Activated CD8-positive, alpha-beta memory T cell treated with anti-CD3 and anti-CD28 coated beads, Interleukin-2, amount 10 ng/mL, durations not matched to agents 7 days and 5 days (primary cell): ENCODE results near the gene TNIP1. TPM values are rescaled to one million over a fixed set of nuclear protein-coding genes. Genes with fewer than 3 reads are reported as not detected.

Experiments used
- ATAC-seq: fragments of 150-1000 bp; cut with Tn5 transposase; one replicate; pipeline ENCODE4 v1.10.0; 2021; ENCODE audit warnings: moderate library complexity
- CTCF ChIA-PET: fragments of 350-600 bp; sonication (Branson Sonifier 250); formaldehyde crosslinking; loops from one replicate; lab custom pipeline; 2021; ENCODE audit warnings: antibody characterized with exemption; lab: Charles Lee
- DNase-seq: peaks from one replicate; pipeline ENCODE4 v3.0.0-alpha.2; 2020
- H3K27ac Mint-ChIP-seq: one replicate; pipeline ENCODE4 v1.8.0; 2021; ENCODE audit warnings: mild to moderate bottlenecking, mixed read lengths
- H3K27me3 Mint-ChIP-seq: one replicate; pipeline ENCODE4 v1.8.0; 2021; ENCODE audit warnings: mixed read lengths
- H3K36me3 Mint-ChIP-seq: one replicate; pipeline ENCODE4 v1.8.0; 2021; ENCODE audit warnings: mild to moderate bottlenecking, mixed read lengths
- H3K4me1 Mint-ChIP-seq: one replicate; pipeline ENCODE4 v1.8.0; 2021; ENCODE audit warnings: mixed read lengths
- H3K4me3 Mint-ChIP-seq: one replicate; pipeline ENCODE4 v1.8.0; 2021; ENCODE audit warnings: mild to moderate bottlenecking, moderate library complexity, mixed read lengths
- H3K9me3 Mint-ChIP-seq: one replicate; pipeline ENCODE4 v1.8.0; 2022; ENCODE audit warnings: low read depth, mixed read lengths
- total RNA-seq, 2 experiments: library from RNA; stranded (reverse); gene quantifications; one replicate each; pipeline ENCODE4 v1.2.3, GENCODE V29; 2021

The TNIP1 gene
- total RNA-seq, 2 experiments from 2014 or later = 136 to 201 TPM

DNA sequence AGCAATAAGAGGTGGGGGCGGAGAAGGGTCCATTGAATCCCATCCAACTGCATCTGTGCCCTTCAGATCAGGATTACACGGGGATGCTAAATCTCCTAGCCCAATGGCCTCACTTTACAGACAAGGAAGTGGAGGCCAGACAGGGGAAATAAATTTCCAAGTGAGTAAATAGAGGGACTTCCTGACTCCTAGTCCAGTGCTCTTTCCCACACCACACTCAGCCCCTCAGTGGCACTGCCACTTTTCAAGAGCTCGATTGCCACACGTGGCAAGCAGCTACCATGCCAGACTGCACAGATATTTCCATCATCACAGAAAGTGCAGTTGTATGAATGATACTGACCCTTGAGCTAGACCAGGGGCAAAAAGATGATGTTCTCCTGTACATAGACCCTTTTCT lies 8.2 kb upstream of the TNIP1 start:
- Mint-ChIP-seq H3K27ac (no peak overlapping the region), H3K4me3 (no peak overlapping the region), H3K9me3 (no peaks in the 10 kb centered on the region), H3K27me3 (peaks cover 32% of the 10 kb centered on the region), H3K4me1 (peaks cover 56% of the 10 kb centered on the region), H3K36me3 (peaks cover 4% of the 10 kb centered on the region)
- ATAC-seq = no peak
- DNase-seq = no peak
- CTCF ChIA-PET = interaction anchor here (0.7 to 1.3 kb wide), 5 partner anchors 37 to 76 kb away, joined by 3 to 8 read pairs (median 7); partner anchors contain the start of gene ANXA6

DNA sequence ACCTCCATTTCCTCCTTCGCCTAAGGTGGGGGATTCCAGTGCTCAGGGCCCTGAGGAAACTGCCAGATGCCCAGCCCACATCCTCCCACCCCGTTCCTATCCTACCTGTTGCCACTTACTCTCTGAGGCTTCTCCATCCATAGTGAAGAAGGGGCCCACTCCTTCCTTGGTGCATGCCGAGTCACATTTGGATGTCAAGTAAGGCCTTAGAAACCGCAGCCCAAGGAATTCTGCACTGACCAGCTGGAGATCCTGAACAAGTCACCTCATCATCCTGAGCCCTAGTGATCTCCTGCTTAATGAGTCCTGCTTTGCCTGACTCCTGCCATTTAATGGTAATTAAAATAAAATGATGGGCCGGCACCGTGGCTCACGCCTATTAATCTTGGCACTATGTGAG lies 6.7 kb upstream of the TNIP1 start:
- DNase-seq = no peak
- no peaks in the 10 kb centered on the region for H3K9me3 Mint-ChIP-seq

DNA sequence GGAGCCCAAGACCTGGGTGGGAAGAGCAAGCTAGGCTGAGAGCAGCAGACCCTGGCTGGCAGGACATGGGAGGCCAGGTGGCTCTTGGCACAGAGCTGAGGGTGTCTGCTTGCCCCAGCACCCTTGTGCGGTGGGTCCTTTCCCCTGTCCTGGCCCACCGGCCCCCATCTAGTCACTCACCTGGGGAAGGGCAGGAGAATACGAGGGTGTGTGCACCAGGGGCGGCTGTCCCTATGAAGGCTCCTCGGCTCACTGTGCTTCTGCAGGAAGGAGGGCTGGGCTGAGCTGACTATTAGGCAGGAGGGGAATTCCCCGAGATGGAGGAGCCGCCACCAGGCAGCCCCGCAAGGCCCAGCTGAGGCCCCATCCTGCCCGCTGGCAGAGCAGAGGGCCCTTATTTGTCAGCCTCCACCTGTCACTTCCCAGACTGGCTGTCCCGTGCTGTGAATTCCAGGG lies 6.1 kb upstream of the TNIP1 start:
- peaks cover 1% of the 10 kb centered on the region for H3K36me3 Mint-ChIP-seq
- H3K27me3 Mint-ChIP-seq = peaks cover 26% of the 10 kb centered on the region
- DNase-seq (peak; percentile 81), ATAC-seq (peak; percentile 89)
- H3K9me3 Mint-ChIP-seq = no peaks in the 10 kb centered on the region
- H3K4me1 Mint-ChIP-seq = peaks cover 60% of the 10 kb centered on the region
- H3K27ac Mint-ChIP-seq = peak overlapping the region; percentile 66
- CTCF ChIA-PET = interaction anchor here (0.5 to 2.8 kb wide), 10 partner anchors 8 to 302 kb away, joined by 3 to 19 read pairs (median 4); no protein-coding TSS in a partner anchor
- peak overlapping the region; percentile 73 for H3K4me3 Mint-ChIP-seq

More for the DNA sequence above, 6.7 kb upstream of the TNIP1 start:
- H3K4me3 Mint-ChIP-seq = no peak overlapping the region
- peaks cover 2% of the 10 kb centered on the region for H3K36me3 Mint-ChIP-seq
- H3K4me1 Mint-ChIP-seq = peaks cover 55% of the 10 kb centered on the region
- peaks cover 28% of the 10 kb centered on the region for H3K27me3 Mint-ChIP-seq
- no peak overlapping the region for H3K27ac Mint-ChIP-seq
- ATAC-seq = no peak
- CTCF ChIA-PET = interaction anchor here (1.2 to 2.8 kb wide), 4 partner anchors 9 to 36 kb away, joined by 3 to 19 read pairs (median 8); no protein-coding TSS in a partner anchor

DNA sequence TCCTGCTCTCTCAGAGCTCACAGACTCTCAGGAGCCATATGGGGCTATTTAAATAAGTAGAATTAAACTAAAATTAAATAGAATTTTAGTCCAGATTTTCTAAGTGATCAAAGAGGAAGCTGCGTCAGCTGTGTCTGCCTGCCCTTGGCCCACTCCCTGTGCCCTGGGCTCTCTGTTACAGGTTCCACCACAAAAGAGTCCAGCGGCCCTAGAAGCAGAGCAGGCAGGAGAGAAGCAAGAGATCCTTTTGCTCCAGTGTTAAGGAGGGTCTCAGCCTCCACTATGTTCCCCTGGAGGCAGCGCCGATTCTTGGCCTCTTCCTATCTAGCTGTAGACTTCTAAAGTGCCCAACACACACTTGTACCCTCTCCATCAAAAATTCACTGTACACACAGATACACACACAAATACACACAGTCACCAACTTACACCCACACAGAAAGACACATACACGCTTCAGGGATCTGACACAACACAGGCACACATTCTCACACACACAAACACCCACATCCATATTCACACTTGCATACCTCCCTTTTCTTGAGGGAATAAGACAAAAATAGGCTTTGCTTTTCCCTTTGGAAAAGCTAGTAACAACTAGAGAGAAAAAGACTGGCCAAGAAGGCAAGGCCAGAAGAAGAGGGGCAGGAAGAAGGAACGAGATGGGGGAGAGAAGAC lies 5.5 kb upstream of the TNIP1 start:
- ATAC-seq (no peak), DNase-seq (no peak)
- Mint-ChIP-seq H3K27ac (peak overlapping the region; percentile 66), H3K4me3 (peak overlapping the region; percentile 73), H3K4me1 (peaks cover 61% of the 10 kb centered on the region), H3K36me3 (no peaks in the 10 kb centered on the region), H3K27me3 (peaks cover 20% of the 10 kb centered on the region), H3K9me3 (no peaks in the 10 kb centered on the region)
- CTCF ChIA-PET = interaction anchor here (0.5 to 2.8 kb wide), 11 partner anchors 8 to 301 kb away, joined by 3 to 19 read pairs (median 4); no protein-coding TSS in a partner anchor

DNA sequence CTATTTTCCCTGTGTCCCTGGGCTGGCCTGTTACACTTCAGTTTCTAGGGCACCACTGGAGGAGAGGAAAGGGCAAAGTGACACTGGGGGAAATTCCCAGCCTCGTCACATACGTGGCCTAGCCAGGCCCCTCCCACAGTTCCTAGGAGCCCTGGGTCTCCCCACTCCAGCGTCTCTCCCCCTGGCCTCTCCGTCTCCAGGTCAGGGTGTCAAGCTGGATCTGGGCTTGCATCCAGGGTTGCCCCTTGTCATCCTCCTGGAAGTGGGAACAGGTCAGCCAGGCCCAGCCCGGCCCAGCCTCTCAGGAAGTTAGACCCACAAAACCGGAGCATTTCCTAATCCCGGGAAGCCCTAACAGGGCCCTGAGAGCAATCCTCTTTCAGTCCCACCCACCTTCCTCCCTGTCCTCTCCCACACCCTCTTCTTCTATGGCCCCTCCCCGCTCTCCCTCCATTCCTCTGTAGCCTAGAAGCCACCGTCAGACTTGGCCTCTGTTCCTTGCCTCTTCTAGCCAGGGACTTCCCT lies 4.7 kb upstream of the TNIP1 start:
- H3K27ac Mint-ChIP-seq = peak overlapping the region; percentile 54
- peaks cover 14% of the 10 kb centered on the region for H3K27me3 Mint-ChIP-seq
- DNase-seq (no peak), ATAC-seq (no peak)
- CTCF ChIA-PET = interaction anchor here (1.2 to 2.8 kb wide), 6 partner anchors 10 to 82 kb away, joined by 3 to 19 read pairs (median 4); no protein-coding TSS in a partner anchor
- H3K4me3 Mint-ChIP-seq = peak overlapping the region; percentile 51
- H3K4me1 Mint-ChIP-seq = peaks cover 61% of the 10 kb centered on the region
- no peaks in the 10 kb centered on the region for H3K9me3 Mint-ChIP-seq
- no peaks in the 10 kb centered on the region for H3K36me3 Mint-ChIP-seq

DNA sequence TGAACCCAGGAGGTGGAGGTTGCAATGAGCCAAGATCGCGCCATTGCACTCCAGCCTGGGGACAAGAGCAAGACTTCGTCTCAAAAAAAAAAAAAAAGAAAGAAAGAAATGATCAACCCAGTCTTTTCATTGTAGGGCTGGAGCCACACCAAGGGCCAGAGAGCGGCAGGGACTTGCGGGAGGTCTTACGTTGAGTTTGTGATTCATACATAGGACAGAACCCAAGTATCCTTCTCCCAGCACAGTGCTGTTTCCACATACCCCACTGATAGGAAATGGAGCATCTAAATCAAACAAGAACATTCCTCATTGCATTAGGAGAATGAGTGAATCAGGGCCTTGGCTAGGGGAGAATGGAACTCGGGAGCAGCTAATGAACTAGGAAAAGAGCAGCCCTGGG lies 3.5 kb upstream of the TNIP1 start:
- CTCF ChIA-PET = interaction anchor here (6.3 kb wide), 1 partner anchor 31 kb away, joined by 39 read pairs; no protein-coding TSS in a partner anchor
- Mint-ChIP-seq H3K9me3 (no peaks in the 10 kb centered on the region), H3K27me3 (peaks cover 5% of the 10 kb centered on the region), H3K4me1 (peaks cover 67% of the 10 kb centered on the region), H3K36me3 (no peaks in the 10 kb centered on the region), H3K27ac (no peak overlapping the region), H3K4me3 (no peak overlapping the region)
- DNase-seq (no peak), ATAC-seq (no peak)

DNA sequence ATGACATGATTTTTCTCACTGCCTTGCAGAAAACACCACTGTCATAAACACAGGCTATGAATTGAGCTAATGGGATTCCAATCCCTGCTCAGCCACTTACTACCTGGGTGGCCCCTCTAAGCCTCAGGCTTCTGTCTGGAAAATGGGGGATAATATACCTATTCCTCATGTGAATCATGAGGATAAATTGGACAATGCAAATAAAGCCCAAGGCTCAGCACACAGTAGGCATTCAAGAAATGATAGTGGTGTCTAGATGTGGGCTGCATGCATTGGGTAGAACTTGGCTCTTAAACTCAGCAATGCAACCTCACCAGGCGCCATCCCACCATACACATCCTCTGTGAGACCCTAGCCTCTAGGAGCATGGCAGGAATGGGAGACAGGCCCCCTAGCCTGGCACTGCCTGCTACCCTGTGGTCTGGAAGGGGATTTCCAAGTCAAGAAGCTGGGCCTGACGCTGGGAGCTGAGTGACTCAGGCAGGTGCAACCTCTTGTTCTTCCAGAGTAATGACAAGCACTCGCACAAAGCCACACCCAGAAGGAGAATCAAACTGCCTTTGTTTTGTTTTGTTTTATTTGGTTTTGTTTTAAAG lies 2.3 kb upstream of the TNIP1 start:
- DNase-seq (peak; percentile 72), ATAC-seq (no peak)
- peak overlapping the region; percentile 74 for H3K27ac Mint-ChIP-seq
- peaks cover 6% of the 10 kb centered on the region for H3K36me3 Mint-ChIP-seq
- H3K4me1 Mint-ChIP-seq = peaks cover 73% of the 10 kb centered on the region
- H3K27me3 Mint-ChIP-seq = no peaks in the 10 kb centered on the region
- no peaks in the 10 kb centered on the region for H3K9me3 Mint-ChIP-seq
- H3K4me3 Mint-ChIP-seq = peak overlapping the region; percentile 21
- CTCF ChIA-PET = interaction anchor here (0.6 to 6.3 kb wide), 7 partner anchors 10 to 162 kb away, joined by 3 to 39 read pairs (median 3); no protein-coding TSS in a partner anchor

DNA sequence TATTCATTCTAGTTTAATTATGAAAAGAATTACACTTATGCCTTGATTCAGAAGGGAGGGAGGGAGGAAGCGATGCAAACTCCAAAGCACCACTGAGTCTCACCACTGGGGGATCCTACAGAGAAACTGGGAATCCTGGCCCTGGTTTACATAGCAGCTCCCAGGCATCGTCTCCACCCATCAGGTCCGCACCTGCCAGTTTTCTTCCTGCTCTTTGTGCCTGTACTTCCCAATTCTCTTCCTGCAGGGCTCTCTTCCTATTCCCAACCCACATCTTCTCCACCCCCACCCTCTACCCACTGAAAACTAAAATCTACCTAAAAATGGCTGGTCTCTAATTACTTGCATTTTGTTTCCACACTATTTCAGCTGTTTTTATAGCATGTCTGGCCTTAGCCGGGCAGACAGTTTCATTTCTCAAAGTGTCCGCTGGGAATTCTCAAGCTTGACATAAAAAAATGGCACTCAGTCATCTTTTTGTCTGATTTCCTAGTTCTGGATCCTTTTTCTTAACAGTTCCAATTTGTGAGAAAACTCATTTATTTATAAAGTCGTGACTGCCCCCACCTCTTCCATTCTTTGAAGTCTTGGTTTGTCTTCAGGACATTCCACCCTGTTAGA lies 1.6 kb upstream of the TNIP1 start:
- ATAC-seq = no peak
- CTCF ChIA-PET = interaction anchor here (0.6 to 6.3 kb wide), 11 partner anchors 7 to 163 kb away, joined by 3 to 39 read pairs (median 3); no protein-coding TSS in a partner anchor
- Mint-ChIP-seq H3K9me3 (no peaks in the 10 kb centered on the region), H3K27me3 (no peaks in the 10 kb centered on the region), H3K36me3 (peaks cover 14% of the 10 kb centered on the region), H3K27ac (peak overlapping the region; percentile 74), H3K4me3 (peak overlapping the region; percentile 52), H3K4me1 (peaks cover 75% of the 10 kb centered on the region)
- DNase-seq = no peak

DNA sequence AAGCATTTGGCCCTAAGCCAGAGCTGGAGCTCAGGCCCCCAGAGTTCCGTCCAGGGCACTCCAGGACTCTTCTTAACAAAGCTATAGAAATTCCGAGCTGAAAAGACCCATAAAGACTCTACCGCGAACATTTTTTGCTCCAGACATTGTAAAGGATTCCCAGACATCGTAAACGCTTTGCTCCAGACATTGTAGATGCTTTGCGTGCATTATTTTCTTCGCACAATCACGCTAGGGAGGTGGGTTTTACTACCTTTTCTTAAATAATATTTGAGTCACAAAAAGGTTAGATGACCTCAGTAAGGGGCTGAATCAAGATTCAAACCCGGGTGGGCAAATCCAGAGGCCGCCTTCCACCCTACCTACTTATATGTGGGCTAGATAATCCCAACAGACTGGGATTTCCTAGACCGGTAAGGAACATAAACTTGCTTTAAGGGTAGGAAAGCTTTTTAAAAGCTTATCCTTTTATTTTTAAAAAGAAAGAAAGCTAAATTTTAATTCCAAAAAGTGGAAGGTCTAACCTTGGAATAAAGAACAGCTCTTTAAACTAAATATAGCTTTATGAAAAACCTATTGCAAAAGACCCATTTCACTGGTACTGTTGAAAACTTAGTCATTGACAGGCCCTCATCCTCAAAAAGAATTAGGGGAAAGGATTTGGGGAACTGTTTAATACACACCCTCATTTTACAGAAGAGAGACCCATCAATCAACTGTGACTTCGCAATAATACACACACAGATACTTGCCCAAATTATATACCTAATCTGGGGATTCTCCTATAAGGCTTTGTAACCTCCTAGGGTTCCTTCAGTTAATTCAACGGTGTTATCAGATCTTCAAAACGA lies 822 bp upstream of the TNIP1 start:
- no peak for ATAC-seq
- CTCF ChIA-PET = interaction anchor here (0.7 to 6.3 kb wide), 12 partner anchors 8 to 303 kb away, joined by 3 to 39 read pairs (median 3); partner anchors contain the start of gene SMIM3
- Mint-ChIP-seq H3K9me3 (no peaks in the 10 kb centered on the region), H3K27ac (peak overlapping the region; percentile 77), H3K36me3 (peaks cover 21% of the 10 kb centered on the region), H3K4me1 (peaks cover 76% of the 10 kb centered on the region), H3K4me3 (peak overlapping the region; percentile 77), H3K27me3 (no peaks in the 10 kb centered on the region)
- DNase-seq = no peak

DNA sequence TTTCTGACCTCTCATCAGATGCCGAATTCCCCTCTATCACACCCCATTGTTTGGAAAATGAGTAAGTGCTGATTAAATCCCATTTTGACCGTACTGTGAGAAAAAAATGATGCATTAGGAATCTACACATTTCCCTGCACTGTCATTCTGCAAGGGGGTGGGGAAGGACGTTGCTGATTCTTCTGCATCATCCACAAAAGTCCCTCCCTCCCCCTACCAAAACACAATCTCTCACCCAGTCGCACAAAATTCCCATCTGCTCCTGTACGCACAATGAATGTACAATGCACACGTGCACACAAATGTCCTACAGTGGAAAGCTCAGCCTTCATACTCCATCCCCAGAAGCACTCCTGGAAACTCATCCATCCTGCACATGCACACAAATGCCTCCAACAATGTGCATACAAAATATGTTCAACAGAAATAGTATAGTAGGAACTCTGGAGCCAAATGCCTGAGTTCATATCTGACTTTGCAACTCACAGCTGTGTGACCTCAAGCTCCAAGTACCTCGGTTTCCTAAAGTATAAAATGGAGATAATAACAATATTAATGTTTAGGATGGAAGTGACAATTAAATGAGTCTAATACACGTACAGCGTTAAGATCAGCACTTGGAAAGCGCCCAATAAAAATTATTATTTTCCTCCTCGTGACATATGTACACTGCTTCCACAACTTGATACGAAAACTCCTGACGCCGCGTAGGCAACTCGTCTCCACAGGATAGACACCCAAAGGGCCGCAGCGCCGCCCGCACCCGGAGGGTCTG lies 809 bp downstream of the TNIP1 start:
- DNase-seq (no peak), ATAC-seq (no peak)
- CTCF ChIA-PET = interaction anchor here (1.0 to 6.3 kb wide), 10 partner anchors 11 to 85 kb away, joined by 3 to 39 read pairs (median 6); no protein-coding TSS in a partner anchor
- Mint-ChIP-seq H3K4me1 (peaks cover 77% of the 10 kb centered on the region), H3K27me3 (no peaks in the 10 kb centered on the region), H3K36me3 (peaks cover 36% of the 10 kb centered on the region), H3K9me3 (no peaks in the 10 kb centered on the region), H3K4me3 (peak overlapping the region; percentile 78), H3K27ac (peak overlapping the region; percentile 78)

DNA sequence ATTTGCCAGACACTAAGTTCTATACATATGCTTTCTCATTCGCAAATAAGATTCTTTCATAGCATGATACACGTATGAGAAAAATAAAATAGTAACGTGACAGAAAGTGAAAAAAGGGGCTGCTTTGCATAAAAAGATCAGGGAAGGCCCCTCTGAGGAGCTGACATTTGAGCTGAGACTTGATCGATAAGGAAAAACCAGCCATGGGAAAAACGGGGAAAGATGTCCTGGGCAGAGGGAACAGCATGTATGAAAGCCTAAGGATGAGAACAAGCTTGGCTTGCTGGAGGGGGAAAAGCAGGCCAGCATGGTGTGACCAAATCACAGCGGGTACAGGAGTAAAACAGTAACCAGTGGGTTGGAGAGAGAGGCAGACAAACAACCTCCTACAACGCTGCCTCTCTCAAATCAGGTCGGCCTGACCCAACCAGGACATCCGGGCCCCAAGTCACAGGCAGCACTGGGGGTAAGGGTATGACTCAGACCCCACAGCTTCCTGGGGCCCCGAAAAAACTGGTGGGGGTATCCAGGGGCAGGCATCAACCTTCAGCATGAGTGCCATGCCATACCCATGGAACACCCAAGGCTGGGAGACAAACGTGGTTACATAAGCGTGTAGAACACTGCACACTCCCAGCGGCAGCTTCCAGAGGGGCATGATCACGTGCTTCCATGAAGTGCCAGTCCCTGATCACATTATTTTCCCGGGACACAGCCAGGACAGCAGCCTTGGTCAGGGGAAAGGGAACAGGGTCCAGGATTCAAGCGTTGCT lies 2.2 kb downstream of the TNIP1 start:
- peaks cover 67% of the 10 kb centered on the region for H3K4me1 Mint-ChIP-seq

More for the DNA sequence above, 2.2 kb downstream of the TNIP1 start:
- no peaks in the 10 kb centered on the region for H3K9me3 Mint-ChIP-seq
- H3K27me3 Mint-ChIP-seq = no peaks in the 10 kb centered on the region
- peaks cover 44% of the 10 kb centered on the region for H3K36me3 Mint-ChIP-seq
- peak; percentile 55 for ATAC-seq
- H3K27ac Mint-ChIP-seq = peak overlapping the region; percentile 78
- H3K4me3 Mint-ChIP-seq = peak overlapping the region; percentile 78
- DNase-seq = peak; percentile 90
- CTCF ChIA-PET = interaction anchor here (0.8 to 6.3 kb wide), 10 partner anchors 8 to 239 kb away, joined by 3 to 39 read pairs (median 4); no protein-coding TSS in a partner anchor
